SH-SY5Y (cell line): ENCODE measurements around the gene KDM4B.

Experiments
- GATA2 ChIP-seq: IDR thresholded peaks from 2 replicates; pipeline ENCODE4 v1.6.1; 2011; ENCODE audit warnings: mild to moderate bottlenecking, low read depth, low read length
- GATA3 ChIP-seq: IDR thresholded peaks from 2 replicates; pipeline ENCODE4 v1.6.1; 2011; ENCODE audit warnings: low read depth, mild to moderate bottlenecking, low read length, moderate library complexity

- TF ChIP-seq GATA3, result no peak
- no peak for TF ChIP-seq GATA2
Observed at GRCh38 chr19:4965061-4965460, 3.9 kb upstream of the KDM4B start.
